M059J (cell line): ENCODE results near the gene SPTLC3. TPM values are rescaled to one million over a fixed set of nuclear protein-coding genes. Genes with fewer than 3 reads are reported as not detected.
A peak's percentile ranks its signal among the peaks of the same experiment; 100 is the strongest.
"Not testable (repeated sequence)": the region's sequence is repeated elsewhere in the genome, so short reads cannot be mapped to it uniquely, and the experiment has no call there.

ENCODE experiments used
- DNase-seq: peaks from one replicate; pipeline ENCODE4 v3.0.0-alpha.2; 2012; ENCODE audit warnings: low read depth
- total RNA-seq: library from RNA; depleted of rRNA; stranded (reverse); fragments of >200 nt; shearing (Covaris generic); gene quantifications from 2 replicates; pipeline ENCODE4 v1.2.3, GENCODE V29; 2014; rRNA removed

The SPTLC3 gene
- 3.0 and 9.2 TPM in 2 replicates for total RNA-seq

GRCh38 chr20:13008761-13009681 is at the start of gene SPTLC3:
Gene SPTLC3 (plus strand): TSS chr20:13008972. CDS start chr20:13009268, 296 bp downstream.
- peak; percentile 74 for DNase-seq

DNA sequence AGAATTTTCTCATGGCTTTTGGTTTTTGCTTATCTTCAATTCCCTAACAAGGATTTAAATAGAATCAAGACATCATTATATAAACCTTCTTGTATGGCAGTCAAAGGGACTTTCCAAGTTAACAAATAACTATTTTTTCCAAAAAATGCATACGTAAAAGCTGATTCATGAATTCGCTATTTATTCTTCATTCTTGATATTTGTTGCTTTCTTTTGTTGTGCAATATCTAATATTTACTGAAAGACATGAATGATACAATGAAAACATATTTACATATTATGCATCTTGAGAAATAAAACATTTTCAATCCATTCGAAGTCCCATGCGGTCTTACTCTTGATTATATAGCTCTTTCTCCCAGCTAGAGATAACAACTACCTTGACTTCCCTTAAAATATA is 47.0 kb upstream of the SPTLC3 start:
- no peak for DNase-seq

GRCh38 chr20:12962895-12963294 is 45.9 kb upstream of the SPTLC3 start:
- DNase-seq, result no peak

GRCh38 chr20:12963416-12963815 is 45.4 kb upstream of the SPTLC3 start:
- no peak for DNase-seq

- no peak for DNase-seq
Measured at GRCh38 chr20:12965212-12965869, 43.4 kb upstream of the SPTLC3 start.

- DNase-seq, result no peak
Measured at GRCh38 chr20:12965870-12966251, 42.9 kb upstream of the SPTLC3 start.

- peak; percentile 49 for DNase-seq
Measured at GRCh38 chr20:12966468-12967085, 42.2 kb upstream of the SPTLC3 start.

DNA sequence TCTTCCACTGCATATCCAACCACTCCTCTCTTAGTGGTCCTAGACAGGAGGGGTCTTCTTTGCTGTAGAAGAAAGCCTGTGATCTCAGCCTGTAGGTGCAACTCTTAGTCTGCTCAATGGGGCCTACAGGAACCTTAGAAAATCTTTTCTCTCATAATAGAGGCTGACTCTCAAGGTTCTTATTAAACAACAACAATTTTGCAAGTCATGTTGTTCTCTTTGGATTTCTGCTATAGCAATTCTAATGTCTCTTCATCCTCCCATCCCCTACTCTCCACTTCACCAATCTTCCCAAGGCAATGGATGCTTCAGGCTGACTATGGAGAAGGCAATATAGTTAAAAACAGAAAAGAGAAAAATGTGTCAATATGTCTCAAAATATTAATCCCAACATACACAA is 40.8 kb upstream of the SPTLC3 start:
- DNase-seq, result no peak

DNA sequence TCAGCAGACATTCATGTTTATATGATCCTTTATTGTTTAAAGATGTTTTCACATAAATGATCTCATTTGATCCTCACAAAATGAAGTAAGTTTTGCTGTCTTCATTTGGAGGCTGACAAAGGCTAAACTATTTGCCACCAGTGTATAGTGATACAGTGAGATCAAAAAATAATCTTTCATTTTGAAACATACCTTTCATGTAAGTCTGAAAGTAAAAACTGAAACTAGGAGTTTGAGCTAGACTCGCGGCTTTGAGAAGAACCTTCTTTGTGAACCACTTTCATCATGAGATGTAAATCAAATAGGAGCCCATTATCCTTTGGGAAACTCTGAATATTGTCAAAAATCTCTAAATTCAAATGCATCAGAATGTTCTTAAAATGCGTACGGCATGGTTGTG is 40.3 kb upstream of the SPTLC3 start:
- DNase-seq, result no peak

DNA sequence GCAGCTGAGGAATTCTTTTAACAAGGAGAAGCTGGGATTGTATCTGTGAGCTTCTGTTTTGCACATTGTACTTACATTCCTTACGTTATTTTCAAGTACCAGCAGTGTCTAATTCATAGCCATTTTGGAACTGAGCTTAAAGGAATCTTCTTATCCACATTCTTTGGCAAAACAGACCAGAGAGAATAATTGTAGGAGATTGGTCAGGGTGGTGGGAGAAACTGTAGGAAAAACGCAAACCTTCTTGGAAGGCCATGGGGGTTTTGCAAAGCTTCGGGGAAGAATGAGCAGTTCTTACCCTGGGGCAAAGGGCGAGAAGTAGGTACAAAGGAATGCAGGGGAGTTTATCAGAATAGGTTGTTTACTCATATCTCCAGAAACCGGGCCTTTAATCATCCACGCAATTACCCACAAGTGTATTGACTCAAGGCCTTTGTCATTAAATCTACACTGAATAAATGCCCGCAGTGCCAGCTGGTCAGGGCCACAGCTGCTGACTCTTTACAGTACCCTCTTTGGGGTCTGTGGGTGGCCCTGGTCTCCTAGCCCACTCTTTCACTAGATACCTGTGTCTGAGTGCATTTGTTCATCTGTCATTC is 39.6 kb upstream of the SPTLC3 start:
- DNase-seq, result peak; percentile 84

DNA sequence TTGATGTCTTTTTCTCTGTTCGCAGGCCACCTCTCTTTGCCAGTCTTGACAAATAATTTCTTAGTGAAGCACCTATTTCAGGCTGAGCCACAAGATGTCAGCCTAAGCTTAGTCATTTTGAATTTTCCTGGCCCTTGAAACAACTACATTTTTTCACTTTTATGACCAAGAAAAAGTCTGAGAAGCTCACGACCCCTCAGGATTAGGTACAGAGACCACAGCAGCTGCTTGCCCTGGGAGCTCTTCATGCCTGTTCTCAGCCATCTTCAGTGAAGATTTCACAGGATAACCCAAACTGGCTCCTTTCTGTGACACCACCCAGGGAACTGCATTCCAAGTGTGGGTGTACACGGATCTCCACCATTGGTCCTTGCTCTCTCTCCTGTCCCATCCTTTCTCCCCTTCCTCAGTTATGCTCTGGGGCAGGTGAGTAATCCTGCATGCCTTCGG is 38.4 kb upstream of the SPTLC3 start:
- peak; percentile 54 for DNase-seq

DNA sequence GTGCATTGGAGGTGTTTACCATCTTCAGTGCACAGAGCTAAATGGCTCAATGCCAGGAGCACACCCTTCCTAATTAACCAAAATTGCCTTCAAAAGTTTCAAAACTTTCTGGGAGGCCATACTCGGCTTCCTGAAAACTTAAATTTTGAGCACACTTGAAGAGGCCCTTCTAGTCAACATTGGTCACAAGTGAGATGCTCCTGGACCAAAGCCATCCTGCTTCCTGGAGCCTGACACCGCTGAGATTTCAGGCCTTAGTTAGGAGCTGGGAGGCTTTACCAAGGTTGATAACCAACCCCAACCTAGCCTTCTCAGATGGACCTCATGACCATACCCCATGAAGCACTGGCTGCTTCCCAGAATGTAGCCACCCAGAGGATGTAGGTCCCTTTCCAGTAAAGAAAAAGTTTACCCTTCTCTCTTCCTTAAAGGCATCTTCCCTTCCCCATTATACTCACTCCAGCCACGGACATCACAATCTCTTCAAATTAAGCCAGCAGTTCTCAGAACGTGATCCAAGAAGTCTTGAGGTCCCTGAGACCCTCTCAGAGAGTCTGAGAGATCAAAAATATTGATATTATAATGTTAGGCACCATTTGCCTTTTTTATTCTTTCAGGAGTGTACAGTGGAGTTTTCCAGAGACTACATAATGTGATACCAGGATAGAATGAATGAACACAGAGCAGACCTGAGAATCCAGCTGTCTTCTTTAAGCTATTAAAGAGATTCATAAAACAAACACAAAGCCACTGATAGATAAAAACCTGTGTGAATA is 32.8 kb upstream of the SPTLC3 start:
- no peak for DNase-seq

DNA sequence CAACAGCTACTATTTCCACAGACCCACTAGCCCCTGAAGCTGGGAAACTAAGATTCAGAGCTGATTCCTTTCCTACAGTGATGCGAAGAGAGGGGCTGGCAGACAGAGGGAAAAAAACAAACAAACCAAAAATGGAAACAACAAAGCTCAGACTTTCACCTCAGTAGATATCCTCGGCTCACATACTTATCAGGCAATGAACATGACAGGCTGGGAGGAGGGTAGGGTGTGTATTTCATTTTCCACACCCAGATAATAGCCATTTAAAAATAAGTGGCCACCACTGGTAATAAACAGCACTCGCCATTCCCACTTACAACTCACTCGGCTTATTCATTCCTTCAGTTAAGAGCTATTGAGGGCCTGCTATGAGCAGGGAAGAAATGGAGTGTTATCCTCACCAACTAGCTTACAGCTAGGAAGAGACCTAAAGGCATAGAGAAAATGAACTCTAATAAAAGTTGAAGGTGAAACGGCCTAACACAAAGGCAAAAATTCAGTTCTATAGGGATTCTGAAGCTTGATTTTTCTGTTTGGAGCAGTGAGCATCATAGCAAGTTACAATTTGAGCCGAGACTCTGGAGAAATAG is 32.0 kb upstream of the SPTLC3 start:
- DNase-seq, result no peak

DNA sequence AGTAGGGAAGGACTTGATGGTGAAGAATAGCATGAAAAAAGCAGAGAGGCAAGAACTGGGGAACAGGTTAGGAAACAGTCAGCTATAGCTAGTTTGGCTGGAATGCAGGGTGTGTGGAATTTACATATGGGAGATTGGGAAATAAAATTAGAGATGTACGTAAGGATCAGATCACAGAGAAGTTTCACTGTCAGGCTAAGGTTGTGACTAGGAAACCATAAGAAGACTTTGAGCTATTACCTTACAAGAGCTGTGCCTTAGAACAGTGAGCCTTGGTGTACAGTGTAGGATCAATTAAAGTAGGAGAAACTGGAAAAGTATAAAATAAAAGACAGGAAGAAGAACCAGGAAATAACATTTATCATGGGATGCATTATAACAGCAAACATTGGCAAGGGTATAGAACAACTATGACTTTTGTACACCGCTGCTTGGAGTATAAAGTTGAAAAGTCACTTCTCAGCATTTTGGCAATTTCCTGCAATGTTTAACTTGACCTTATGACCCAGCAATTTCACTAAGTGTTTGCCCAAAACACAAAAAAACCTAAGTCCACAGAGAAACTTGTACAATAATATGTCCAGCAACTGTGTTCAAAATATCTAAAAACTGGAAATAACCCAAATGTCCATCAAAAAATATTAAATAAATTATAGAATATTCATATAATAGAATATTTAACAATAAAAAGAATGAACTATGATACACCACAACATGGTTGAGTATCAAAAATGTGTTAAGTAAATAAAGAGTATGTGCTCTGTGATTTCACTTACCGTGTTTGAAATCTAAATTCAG is 31.2 kb upstream of the SPTLC3 start:
- no peak for DNase-seq

DNA sequence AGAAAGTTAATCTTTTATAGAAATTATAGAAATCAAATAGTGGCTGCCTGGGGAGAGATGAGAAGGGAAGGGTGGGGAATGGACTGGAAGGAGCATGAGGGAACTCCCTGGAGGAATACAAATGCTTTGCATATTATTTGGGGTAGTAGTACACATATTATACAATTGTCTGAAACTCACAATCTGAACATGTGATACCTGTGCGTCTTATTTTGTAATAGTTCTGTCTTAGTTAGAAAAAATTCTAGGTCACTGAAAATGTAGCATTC is 30.7 kb upstream of the SPTLC3 start:
- DNase-seq, result no peak

- DNase-seq, result no peak
Measured at GRCh38 chr20:12978613-12979495, 29.9 kb upstream of the SPTLC3 start.

GRCh38 chr20:12979713-12980112 is 29.1 kb upstream of the SPTLC3 start:
- not testable (repeated sequence) for DNase-seq

GRCh38 chr20:12982098-12982497 is 26.7 kb upstream of the SPTLC3 start:
- no peak for DNase-seq

DNA sequence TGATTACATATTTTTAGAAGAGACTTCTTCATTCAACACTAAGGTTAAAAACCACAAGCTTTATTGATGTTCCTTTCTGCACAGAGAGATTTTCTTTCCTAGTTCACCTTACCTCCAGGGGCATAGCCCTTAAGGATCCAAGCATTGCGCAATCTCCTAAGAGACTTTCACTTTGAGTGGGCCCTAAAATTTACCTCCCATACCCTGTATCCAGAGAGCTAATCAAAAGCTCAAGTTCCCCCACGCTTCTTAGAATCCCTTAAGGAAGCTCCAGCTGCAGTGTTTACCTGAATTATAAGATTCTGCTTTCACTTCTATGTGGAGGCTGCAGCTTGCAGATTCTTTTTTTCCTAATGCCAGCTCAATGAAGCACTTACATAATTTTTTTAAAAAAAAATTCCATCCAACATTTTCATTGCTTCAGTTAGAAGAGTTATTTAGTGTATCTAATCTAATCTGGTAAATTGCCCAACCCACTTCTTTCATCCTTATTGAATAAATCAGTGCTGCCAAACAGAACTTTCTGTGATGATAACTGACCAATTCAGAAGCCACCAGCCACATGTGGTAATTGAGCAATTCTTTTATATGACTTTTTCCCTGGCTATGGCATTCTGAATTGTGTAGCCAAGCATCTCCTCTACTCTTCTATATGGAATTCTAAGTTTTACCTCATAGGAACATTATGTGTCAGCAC is 24.6 kb upstream of the SPTLC3 start:
- peak; percentile 47 for DNase-seq
